RCC 7860 (cell line): ENCODE measurements around the gene TMEM39A.

Experiments used
- DNase-seq: peaks from one replicate; pipeline ENCODE4 v3.0.0-alpha.2; 2015; ENCODE audit warnings: low spot score
- FAIRE-seq: peaks from 2 replicates; lab custom pipeline; 2012; peaks lifted over from hg19 to GRCh38; lab: Jason Lieb, UNC

The TMEM39A gene

DNA sequence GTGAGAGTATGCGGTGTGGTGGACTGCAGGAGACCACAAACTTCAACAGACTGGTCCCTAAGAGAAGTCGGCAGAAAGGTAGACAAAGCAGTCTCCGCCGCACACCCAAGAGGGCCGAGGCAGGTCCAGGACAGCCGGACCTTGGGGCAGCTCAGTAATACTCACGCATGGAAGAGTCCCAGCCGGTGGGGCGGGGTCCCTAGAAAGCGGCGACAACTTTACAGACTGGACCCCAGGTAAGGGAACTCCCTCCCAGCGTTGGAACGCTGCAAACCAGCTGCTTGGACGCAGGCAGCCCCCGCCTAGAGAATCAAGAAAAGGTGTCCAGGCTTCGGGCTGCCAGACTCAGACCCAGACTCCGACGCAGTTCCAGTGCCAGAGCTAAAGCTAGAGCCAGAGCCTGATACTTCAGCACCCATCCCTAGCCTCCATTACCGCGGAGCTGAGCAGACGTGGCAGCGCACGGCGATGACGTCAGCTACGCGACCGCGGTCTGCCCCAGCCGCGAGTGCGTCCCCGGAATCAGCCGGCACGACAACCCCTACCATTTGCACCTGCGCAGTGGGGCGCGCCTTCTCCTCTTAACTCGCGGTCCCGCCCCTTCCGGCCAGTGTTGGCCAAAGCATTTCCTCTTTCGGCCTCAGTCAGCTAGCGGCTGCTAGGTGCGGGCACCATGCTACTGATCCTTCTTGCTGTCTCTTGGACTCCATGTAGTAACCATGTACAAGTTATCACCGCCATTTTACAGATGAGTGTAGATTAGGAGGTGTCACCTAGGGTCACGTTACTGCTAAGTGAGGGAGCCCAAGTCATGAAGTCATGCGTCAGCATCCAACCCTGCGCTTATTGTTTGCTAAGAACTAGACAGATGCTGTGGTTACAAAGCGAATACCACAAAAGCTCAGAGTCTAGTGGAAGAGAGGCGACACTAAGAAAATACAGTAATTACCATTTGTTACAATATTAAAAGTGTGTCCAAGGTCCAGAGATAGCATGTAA lies at the start of gene TMEM39A:
Gene TMEM39A, minus strand, starts transcription at position 445 of the 999 bp plus-strand sequence. CDS start 1,541 bp downstream, outside the sequence.
- peak; percentile 95 for DNase-seq
- peak; percentile 83 for FAIRE-seq

DNA sequence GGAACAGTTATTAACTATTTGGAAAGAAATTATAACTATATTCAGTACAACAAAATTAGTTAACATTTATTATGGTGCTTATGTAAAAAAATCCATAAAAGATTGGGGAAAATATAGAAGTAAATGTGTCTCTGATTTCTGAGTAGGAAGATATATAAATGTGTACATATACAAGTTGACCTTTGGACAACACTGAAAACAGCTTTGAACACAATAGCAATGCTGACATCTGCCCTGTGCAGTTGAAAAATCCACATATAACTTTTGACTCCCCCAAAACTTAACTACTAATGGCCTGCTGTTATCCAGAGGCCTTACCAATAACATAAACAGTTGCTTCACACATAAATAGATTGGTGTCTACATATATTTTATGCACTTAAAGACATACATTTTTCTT lies 47.3 kb upstream of the TMEM39A start:
- no peak for DNase-seq
- FAIRE-seq: no peak

DNA sequence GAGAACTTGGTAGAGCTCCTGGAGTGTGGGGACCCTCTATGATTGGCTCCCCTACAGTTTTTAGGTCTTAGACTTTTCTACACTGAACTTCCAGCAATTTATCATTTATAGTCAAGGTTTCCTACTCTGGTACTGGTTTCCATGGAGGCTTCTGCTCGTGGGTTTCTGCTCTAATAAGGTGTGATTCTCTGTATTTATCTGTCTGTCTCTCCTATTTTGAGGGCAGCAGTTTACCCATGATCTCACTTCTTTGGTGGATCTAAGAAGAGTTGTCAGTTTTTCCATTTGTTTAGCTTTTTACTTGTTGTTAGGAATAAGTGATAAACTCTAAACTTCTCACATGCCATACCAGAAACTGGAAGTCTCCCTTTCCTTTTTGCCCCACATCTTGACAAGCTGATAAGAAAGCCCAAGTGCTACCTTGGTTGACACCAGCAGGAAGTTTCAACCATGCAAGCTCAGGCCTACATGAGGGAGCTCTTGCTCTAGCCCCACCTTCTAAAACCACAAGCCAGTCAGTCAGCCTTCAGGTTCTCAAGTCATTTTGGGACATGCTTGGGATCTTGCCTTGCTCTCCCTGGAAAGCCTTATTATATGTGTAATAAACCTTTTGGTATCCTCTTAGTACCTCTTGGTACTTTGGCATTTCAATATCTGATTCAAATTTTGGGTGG lies 44.9 kb upstream of the TMEM39A start:
- no peak for FAIRE-seq
- DNase-seq: no peak

DNA sequence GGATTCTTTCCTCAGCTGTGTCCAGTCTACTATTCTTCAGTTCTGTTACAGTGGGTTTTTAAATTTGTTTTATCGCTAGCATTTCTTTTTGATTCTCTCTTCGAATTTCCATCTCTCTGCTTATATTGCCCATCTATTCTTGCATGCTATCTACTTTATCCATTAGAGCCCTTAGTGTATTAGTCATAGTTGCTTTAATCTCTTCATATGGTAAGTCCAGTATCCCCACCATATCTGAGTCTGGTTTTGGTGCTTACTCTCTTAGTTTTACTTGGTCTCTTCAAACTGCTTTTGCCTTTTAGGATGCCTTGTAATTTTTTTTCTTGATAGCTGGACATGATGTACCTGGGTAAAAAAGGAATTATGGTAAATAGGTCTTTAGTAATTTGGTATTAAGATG lies 44.0 kb upstream of the TMEM39A start:
- FAIRE-seq: no peak
- no peak for DNase-seq

- FAIRE-seq: no peak
- DNase-seq: no peak
Measured at GRCh38 chr3:119506631-119507030, 43.2 kb upstream of the TMEM39A start.

DNA sequence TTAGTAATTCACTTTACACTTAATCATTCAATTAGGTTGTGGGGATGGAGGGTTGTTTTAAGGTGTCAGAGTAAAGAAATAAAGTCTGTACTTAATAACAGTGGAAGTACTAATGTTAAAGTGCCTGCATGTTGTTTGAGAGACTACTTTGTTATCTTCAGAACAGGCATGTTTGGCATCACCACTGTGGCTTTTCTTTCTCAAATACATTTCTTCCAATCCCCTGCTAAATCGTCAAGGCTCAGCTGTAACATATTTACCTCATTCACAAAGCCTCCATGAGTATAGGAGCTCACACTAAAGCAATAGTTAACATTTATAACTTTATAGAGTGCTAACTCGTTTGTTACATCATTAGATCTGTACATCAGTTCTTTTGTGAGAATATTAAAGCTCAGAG lies 37.5 kb upstream of the TMEM39A start:
- FAIRE-seq (no peak), DNase-seq (no peak)

GRCh38 chr3:119500265-119500664 lies 36.9 kb upstream of the TMEM39A start:
- FAIRE-seq (no peak), DNase-seq (no peak)

DNA sequence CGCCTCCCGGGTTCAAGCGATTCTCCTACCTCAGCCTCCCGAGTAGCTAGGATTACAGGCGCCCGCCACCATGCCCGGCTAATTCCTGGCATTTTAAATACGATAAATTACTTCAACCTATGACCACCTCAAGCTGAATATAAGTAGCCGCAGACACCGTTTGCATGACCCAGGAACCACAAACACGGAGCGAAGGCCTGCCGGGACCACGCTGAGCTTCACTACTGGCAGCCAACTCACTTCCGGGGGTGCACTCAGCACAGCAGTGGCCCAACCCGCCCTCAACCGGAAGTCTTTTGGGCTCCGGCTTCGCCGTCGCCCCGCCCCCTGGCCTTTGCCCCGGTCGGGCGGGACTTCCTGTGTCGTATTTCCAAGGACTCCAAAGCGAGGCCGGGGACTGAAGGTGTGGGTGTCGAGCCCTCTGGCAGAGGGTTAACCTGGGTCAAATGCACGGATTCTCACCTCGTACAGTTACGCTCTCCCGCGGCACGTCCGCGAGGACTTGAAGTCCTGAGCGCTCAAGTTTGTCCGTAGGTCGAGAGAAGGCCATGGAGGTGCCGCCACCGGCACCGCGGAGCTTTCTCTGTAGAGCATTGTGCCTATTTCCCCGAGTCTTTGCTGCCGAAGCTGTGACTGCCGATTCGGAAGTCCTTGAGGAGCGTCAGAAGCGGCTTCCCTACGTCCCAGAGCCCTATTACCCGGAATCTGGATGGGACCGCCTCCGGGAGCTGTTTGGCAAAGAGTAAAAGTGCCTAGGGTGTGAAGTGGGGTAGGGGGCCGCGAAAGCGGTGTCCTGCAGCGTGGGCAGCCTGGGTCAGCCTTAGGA lies 35.0 kb upstream of the TMEM39A start, which contains the start of gene TIMMDC1:
Gene TIMMDC1, plus strand, starts transcription at position 362 of the 826 bp plus-strand sequence. Its CDS starts 187 bp downstream, at position 549.
- DNase-seq: peak; percentile 92
- FAIRE-seq: peak; percentile 85

DNA sequence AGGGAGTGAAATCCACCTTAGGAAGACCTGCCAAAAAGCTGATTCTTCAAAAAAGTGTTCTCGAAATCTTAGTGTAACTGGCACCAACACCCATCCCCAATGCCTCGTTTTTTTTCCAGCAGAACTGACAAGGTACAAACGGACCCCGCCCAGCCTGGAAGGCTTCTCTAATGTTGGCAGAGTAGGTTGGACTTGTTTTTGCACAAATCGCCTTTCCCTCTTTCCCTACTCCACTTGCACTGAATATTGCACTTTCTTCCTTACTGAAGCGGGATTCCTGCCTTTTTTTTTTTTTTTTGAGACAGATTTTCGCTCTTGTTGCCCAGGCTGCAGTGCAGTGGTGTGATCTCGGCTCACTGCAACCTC lies 34.4 kb upstream of the TMEM39A start:
- no peak for FAIRE-seq
- no peak for DNase-seq

GRCh38 chr3:119494597-119494996 lies 31.2 kb upstream of the TMEM39A start:
- no peak for DNase-seq

DNA sequence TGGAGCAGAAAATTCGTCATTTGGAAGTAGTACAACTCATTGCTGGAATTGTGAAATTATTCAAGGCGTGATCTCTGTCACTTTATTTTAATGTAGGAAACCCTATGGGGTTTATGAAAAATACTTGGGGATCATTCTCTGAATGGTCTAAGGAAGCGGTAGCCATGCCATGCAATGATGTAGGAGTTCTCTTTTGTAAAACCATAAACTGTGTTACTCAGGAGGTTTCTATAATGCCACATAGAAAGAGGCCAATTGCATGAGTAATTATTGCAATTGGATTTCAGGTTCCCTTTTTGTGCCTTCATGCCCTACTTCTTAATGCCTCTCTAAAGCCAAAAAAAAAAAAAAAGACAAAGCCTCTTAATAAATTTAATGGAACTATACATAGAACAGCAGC lies 29.4 kb upstream of the TMEM39A start:
- DNase-seq: no peak
- no peak for FAIRE-seq

More at GRCh38 chr3:119494597-119494996, 31.2 kb upstream of the TMEM39A start:
- FAIRE-seq: no peak

- FAIRE-seq (no peak), DNase-seq (no peak)
Measured at GRCh38 chr3:119492128-119492527, 28.7 kb upstream of the TMEM39A start.

- DNase-seq (no peak), FAIRE-seq (no peak)
Measured at GRCh38 chr3:119490153-119490552, 26.7 kb upstream of the TMEM39A start.

DNA sequence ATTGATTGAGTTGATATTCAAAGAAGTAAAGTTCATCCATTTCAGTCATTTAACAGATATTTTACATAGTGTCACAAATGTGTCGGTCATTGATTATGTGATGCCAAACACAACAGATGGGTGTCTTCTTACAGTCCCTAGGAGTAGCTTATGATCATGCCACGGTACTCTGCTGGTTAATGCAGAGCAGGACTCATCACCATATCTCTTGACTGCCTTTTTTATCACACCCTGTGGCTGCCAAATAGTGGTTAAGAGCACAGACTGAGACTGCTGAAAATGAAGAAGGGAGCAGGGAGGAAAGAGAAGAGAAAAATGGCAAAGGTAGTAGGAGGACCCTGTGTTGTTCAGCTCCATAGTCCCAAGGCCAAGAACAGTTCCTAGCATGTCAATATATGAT lies 22.1 kb upstream of the TMEM39A start:
- DNase-seq (no peak), FAIRE-seq (no peak)

DNA sequence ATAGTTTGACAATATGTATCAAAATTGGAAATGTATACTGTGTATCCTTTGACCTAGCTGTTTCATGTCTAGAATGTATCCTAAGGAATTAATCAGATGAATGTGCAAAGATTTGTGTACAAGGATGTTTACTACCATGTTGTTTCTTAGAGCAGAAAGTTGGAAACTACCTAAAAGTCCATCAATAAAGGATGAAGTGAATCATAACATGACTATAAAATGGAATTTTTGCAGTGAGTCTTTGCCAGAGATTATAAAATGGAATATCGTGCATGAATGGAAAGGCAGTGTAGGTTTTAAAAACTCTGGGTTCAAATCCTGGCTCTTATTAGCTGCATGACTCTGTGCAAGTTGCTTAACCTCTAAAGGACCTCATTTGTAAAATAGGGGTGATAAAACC lies 19.7 kb upstream of the TMEM39A start:
- FAIRE-seq (no peak), DNase-seq (no peak)

DNA sequence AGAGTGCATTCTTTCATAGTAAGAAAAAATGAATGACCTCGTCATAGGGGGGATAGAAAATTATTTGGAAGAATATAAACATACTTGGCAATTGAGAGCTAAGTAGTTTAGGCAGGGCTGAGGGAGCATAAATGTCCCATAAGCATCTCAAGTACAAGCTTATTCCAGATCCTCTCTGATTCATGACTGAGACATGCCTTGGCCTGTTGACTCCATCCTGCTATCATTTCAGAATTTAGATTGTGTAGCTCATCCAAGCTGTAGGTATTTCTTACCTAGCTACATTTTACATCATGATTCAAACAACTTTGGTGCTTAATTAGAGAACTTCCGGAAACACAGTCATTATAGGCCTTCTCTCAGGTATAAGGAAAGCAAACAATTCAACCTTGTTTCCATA lies 17.7 kb upstream of the TMEM39A start:
- DNase-seq (no peak), FAIRE-seq (no peak)

DNA sequence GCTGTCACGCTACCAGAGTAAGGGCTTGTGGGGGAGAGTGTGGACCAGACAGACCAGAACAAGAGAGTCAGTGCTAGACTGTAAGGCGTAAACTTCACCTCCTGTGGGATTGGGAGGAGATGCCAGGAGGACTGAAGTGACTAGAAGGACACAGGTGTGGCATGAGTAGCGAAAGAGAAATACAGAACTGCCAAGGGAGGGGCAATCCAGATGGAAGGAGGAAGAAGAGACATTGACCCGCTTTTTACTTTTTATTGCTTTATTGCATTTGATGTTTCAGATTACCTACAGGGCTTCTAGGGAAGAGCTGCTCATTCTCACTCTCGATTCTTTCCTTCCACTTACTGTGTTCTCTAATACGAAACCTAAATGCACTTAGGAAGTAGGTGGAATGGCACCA lies 7.5 kb upstream of the TMEM39A start:
- FAIRE-seq (no peak), DNase-seq (no peak)

GRCh38 chr3:119469418-119470189 lies 6.2 kb upstream of the TMEM39A start:
- DNase-seq: peak; percentile 11
- FAIRE-seq: no peak

- no peak for DNase-seq
- FAIRE-seq: no peak
Measured at GRCh38 chr3:119468041-119468440, 4.6 kb upstream of the TMEM39A start.

GRCh38 chr3:119457246-119457645 lies 6.2 kb downstream of the TMEM39A start:
- DNase-seq (no peak), FAIRE-seq (no peak)
